GM12878 (cell line): Measurements from ENCODE around the gene SNAP47. TPM values are rescaled to one million over a fixed set of nuclear protein-coding genes. Genes with fewer than 3 reads are reported as not detected.

Source experiments
- ATAC-seq: fragments of 200-7000 bp; cut with Tn5 transposase; 3 replicates; pipeline ENCODE4 v1.9.1; 2020; ENCODE audit warnings: mild to moderate bottlenecking, moderate library complexity
- BruUV-seq: library from RNA; stranded (reverse); fragments of 400-500 nt; replicated peaks from 2 replicates; lab custom pipeline; 2021; lab: Mats Ljungman, UMichigan
- CTCF ChIA-PET: fragments of 300-600 bp; sonication (Branson Sonifier 250); formaldehyde crosslinking; extraction: SDS; loops from one replicate; lab custom pipeline; 2021; ENCODE audit warnings: inconsistent platforms; lab: Yijun Ruan, JAX
- POLR2A ChIA-PET: fragments of 350-600 bp; formaldehyde crosslinking; extraction: SDS; loops from one replicate; lab custom pipeline; 2021; ENCODE audit warnings: inconsistent platforms; lab: Charles Lee
- RAD21 ChIA-PET: fragments of 300-600 bp; sonication (Branson Sonifier 250); formaldehyde crosslinking; loops from one replicate; lab custom pipeline; 2023; ENCODE audit warnings: antibody characterized with exemption; ENCODE audit not compliant: unreplicated experiment; lab: Charles Lee
- SMC1A ChIA-PET: fragments of 300-600 bp; sonication (Branson Sonifier 250); formaldehyde crosslinking; loops from one replicate; lab custom pipeline; 2023; ENCODE audit not compliant: unreplicated experiment, uncharacterized antibody; lab: Charles Lee
- DNase-seq: peaks from one replicate; pipeline ENCODE4 v3.0.0-alpha.2; 2011; ENCODE audit warnings: low read depth, low spot score
- FAIRE-seq: peaks from 3 replicates; lab custom pipeline; 2011; peaks lifted over from hg19 to GRCh38; lab: Jason Lieb, UNC
- H2AFZ ChIP-seq: 2 replicates; pipeline ENCODE4 v1.6.0; 2011; ENCODE audit warnings: low read depth, low read length, control low read depth; ENCODE audit not compliant: control insufficient read depth
- H3K27ac ChIP-seq: 2 replicates; pipeline ENCODE4 v1.5.1; 2011; ENCODE audit warnings: control low read depth; ENCODE audit not compliant: control insufficient read depth, insufficient read depth
- H3K27me3 ChIP-seq, 2 experiments: replicated peaks in 1 of 2; 2 replicates each; pipeline versions ENCODE4 v1.6.0 to v1.6.1; 2011; ENCODE audit warnings: low read length in 1 of 2; ENCODE audit not compliant: control insufficient read depth in 2 of 2, insufficient read depth in 2 of 2
- H3K36me3 ChIP-seq, 2 experiments: 2 replicates each; pipeline ENCODE4 v1.5.1; 2011; ENCODE audit warnings: low read length in 1 of 2; ENCODE audit not compliant: control insufficient read depth in 2 of 2, insufficient read depth in 2 of 2
- H3K4me1 ChIP-seq: 2 replicates; pipeline ENCODE4 v1.6.1; 2011; ENCODE audit warnings: mild to moderate bottlenecking, low read length, moderate library complexity, mixed read lengths; ENCODE audit not compliant: control insufficient read depth, insufficient read depth
- H3K4me2 ChIP-seq: 2 replicates; pipeline ENCODE4 v1.6.0; 2011; ENCODE audit warnings: control low read depth; ENCODE audit not compliant: control insufficient read depth, insufficient read depth
- H3K4me3 ChIP-seq: fragments of 200-600 bp; sonication (generic); 2 replicates; pipeline ENCODE4 v1.5.1; 2016
- H3K79me2 ChIP-seq: 2 replicates; pipeline ENCODE4 v1.6.0; 2011; ENCODE audit warnings: low read length; ENCODE audit not compliant: control insufficient read depth, insufficient read depth
- H3K9ac ChIP-seq: 2 replicates; pipeline ENCODE4 v1.8.0; 2011; ENCODE audit warnings: low read length, control low read depth, mixed read lengths; ENCODE audit not compliant: control insufficient read depth, insufficient read depth
- H3K9me3 ChIP-seq: replicated peaks from 3 replicates; pipeline ENCODE4 v1.5.1; 2011; ENCODE audit warnings: mild to moderate bottlenecking, low read length; ENCODE audit not compliant: control insufficient read depth, insufficient read depth
- H4K20me1 ChIP-seq: 2 replicates; pipeline ENCODE4 v1.6.0; 2011; ENCODE audit not compliant: control insufficient read depth, insufficient read depth
- EGR1 ChIP-seq, 2 experiments: IDR thresholded peaks; 1 replicate in 1 of 2; 2 replicates in 1 of 2; pipeline ENCODE4 v1.6.1; 2011 to 2012; ENCODE audit warnings: low read depth in 2 of 2, low read length in 2 of 2, borderline replicate concordance in 1 of 2, mild to moderate bottlenecking in 1 of 2, moderate library complexity in 1 of 2
- ESRRA ChIP-seq: IDR thresholded peaks from 2 replicates; pipeline ENCODE4 v1.6.1; 2012; ENCODE audit warnings: mild to moderate bottlenecking, low read length, improper control_type of control experiment
- FOS ChIP-seq: IDR thresholded peaks from 3 replicates; pipeline ENCODE4 v1.6.1; 2011; ENCODE audit warnings: borderline replicate concordance; ENCODE audit not compliant: insufficient read length; ENCODE audit errors: extremely low read depth
- HDAC2 ChIP-seq: fragments of 200-600 bp; sonication (generic); IDR thresholded peaks from 2 replicates; pipeline ENCODE4 v1.6.1; 2017
- MEF2B ChIP-seq: fragments of 450-650 bp; IDR thresholded peaks from 2 replicates; pipeline ENCODE4 v1.6.1; 2018; ENCODE audit warnings: mild to moderate bottlenecking, moderate library complexity; ENCODE audit not compliant: partially characterized antibody, poor library complexity, severe bottlenecking
- NBN ChIP-seq: fragments of 450-650 bp; IDR thresholded peaks from 2 replicates; pipeline ENCODE4 v1.6.1; 2016
- POLR2AphosphoS2 ChIP-seq: IDR thresholded peaks from 2 replicates; pipeline ENCODE4 v1.6.1; 2011; ENCODE audit warnings: low read depth, mild to moderate bottlenecking, low read length, improper control_type of control experiment, moderate library complexity
- POU2F2 ChIP-seq: IDR thresholded peaks from 3 replicates; pipeline ENCODE4 v1.6.1; 2011; ENCODE audit warnings: low read depth, mild to moderate bottlenecking, low read length, borderline replicate concordance
- ZBTB11 ChIP-seq: fragments of 450-650 bp; formaldehyde crosslinking; IDR thresholded peaks from 2 replicates; pipeline ENCODE4 v1.5.0; 2022; ENCODE audit warnings: mild to moderate bottlenecking, missing genetic modification characterization
- ZBTB33 ChIP-seq: fragments of 450-650 bp; IDR thresholded peaks from 2 replicates; pipeline ENCODE4 v1.6.1; 2017; ENCODE audit warnings: mild to moderate bottlenecking
- ZNF592 ChIP-seq: fragments of 450-650 bp; IDR thresholded peaks from 2 replicates; pipeline ENCODE4 v1.6.1; 2017; ENCODE audit warnings: mild to moderate bottlenecking, moderate library complexity
- ZZZ3 ChIP-seq: IDR thresholded peaks from 2 replicates; pipeline ENCODE4 v1.6.1; 2011; ENCODE audit warnings: low read depth; ENCODE audit not compliant: control insufficient read depth, insufficient read length
- WGBS: methylation state at CpG from one replicate; pipeline ENCODE4 v1.1.6; 2016; ENCODE audit warnings: low lambda C conversion rate; ENCODE audit not compliant: insufficient replicate concordance, insufficient coverage; ENCODE audit errors: missing lambda C conversion rate; 5-methylcytosine and 5-hydroxymethylcytosine counted together
- in situ Hi-C: fragments of 300-500 bp; cut with MboI; formaldehyde crosslinking; loops from 9 replicates; pipeline ENCODE4 v1.14.3; 2018; ENCODE audit warnings: mixed read lengths
- intact Hi-C: fragments of 100-400 bp; cut with micrococcal nuclease; formaldehyde crosslinking; loops from one replicate; pipeline ENCODE4 v1.14.2; 2022; ENCODE audit not compliant: unreplicated experiment
- polyA plus RNA-seq, 11 experiments: library from polyadenylated mRNA; depleted of rRNA in 4 of 11; unstranded in 6 of 11; stranded (reverse) in 5 of 11; fragments of >200 nt; fragmentation: Nextera tagmentation in 4 of 11; fragmentation: Illumina TruSeq in 1 of 11; extraction: Ambion mirVana in 4 of 11; extraction: Trizol in 1 of 11; gene quantifications; 1 replicate in 1 of 11; 2 replicates in 10 of 11; pipeline versions ENCODE4 v1.2.1 to v1.2.3, GENCODE V29; 2011 to 2016; ENCODE audit warnings: inconsistent platforms in 2 of 11, missing spikeins in 2 of 11, low read depth in 1 of 11
- total RNA-seq, 4 experiments: library from RNA; depleted of rRNA in 3 of 4; stranded (reverse); fragments of >200 nt in 3 of 4; fragmentation: Illumina TruSeq in 1 of 4; extraction: Trizol in 1 of 4; gene quantifications; 2 replicates each; pipeline versions ENCODE4 v1.2.1 to v1.2.3, GENCODE V29; 2013 to 2021

The SNAP47 gene
- total and polyA plus RNA-seq, 10 of the 15 experiments (the other 5 are each of a cell fraction or from before 2014, with no cell fraction given), result 1.3 to 39.6 (median 25.2) TPM

GRCh38 chr1:227815468-227816409 lies 80.5 kb downstream of the SNAP47 start, which contains the start of gene PRSS38:
TSS of gene PRSS38 (plus strand) at chr1:227815675. CDS start at chr1:227815717, 42 bp downstream.
- no peaks in the 10 kb centered on the region for H3K27me3 ChIP-seq
- ChIA-PET SMC1A (interaction anchor here (0.6 kb wide), 1 partner anchor 59 kb away, joined by 3 read pairs; no protein-coding TSS in a partner anchor), RAD21 (no interaction called here), POLR2A (interaction anchor here (0.6 kb wide), 1 partner anchor 21 kb away, joined by 3 read pairs; no protein-coding TSS in a partner anchor), CTCF (no interaction called here)
- in situ Hi-C loops, result no loop called here
- no peak within 1 kb of the TSS for H3K27ac ChIP-seq
- H3K4me2 ChIP-seq, result no peak within 1 kb of the TSS
- no TSS peak for BruUV-seq
- no peak for DNase-seq
- no peaks in the 10 kb centered on the region for H3K79me2 ChIP-seq
- ATAC-seq, result no peak
- H3K36me3 ChIP-seq, result no peaks in the 10 kb centered on the region
- no peak for FAIRE-seq
- no peak within 1 kb of the TSS for H3K4me3 ChIP-seq
- 79% methylated on average over 39 of the region's 44 CpGs for WGBS
- no peak within 1 kb of the TSS for H2AFZ ChIP-seq
- peaks cover 1% of the 10 kb centered on the region; the same call in 1 of the 3 replicates for H3K9me3 ChIP-seq
- intact Hi-C loops, result no loop called here
- H4K20me1 ChIP-seq, result no peaks in the 10 kb centered on the region
- H3K9ac ChIP-seq, result no peak within 1 kb of the TSS
- H3K4me1 ChIP-seq, result no peaks in the 10 kb centered on the region
- no peak for TF ChIP-seq NBN
- TF ChIP-seq EGR1 (IDR thresholded peaks at IDR 0.05; ENCODE audit: borderline replicate concordance in 1 of 2, low read depth in 2 of 2, low read length in 2 of 2), result no peak
- TF ChIP-seq POLR2AphosphoS2, result no peak
- TF ChIP-seq ZZZ3, result no peak
- no peak for TF ChIP-seq POU2F2
- no peak for TF ChIP-seq ZNF592
- no peak for TF ChIP-seq MEF2B
- TF ChIP-seq ESRRA, result no peak
- no peak for TF ChIP-seq ZBTB33
- TF ChIP-seq ZBTB11 (CRISPR knock-in tag), result no peak
- TF ChIP-seq FOS, result no peak
- no peak for TF ChIP-seq HDAC2
